Activated naive CD8-positive, alpha-beta T cell treated with anti-CD3 and anti-CD28 coated beads, Interleukin-2, amount 10 ng/mL, durations not matched to agents 7 days and 5 days (primary cell): ENCODE data around the gene LPIN2. TPM values are rescaled to one million over a fixed set of nuclear protein-coding genes. Genes with fewer than 3 reads are reported as not detected.
"Not testable (repeated sequence)": the region's sequence is repeated elsewhere in the genome, so short reads cannot be mapped to it uniquely, and the experiment has no call there.

Source experiments
- ATAC-seq: fragments of 150-1000 bp; cut with Tn5 transposase; one replicate; pipeline ENCODE4 v1.10.0; 2021; ENCODE audit warnings: low read depth, moderate library complexity
- POLR2A ChIA-PET: fragments of 350-600 bp; sonication (Branson Sonifier 250); formaldehyde crosslinking; loops from one replicate; lab custom pipeline; 2021; ENCODE audit warnings: antibody characterized with exemption; lab: Charles Lee
- DNase-seq: peaks from one replicate; pipeline ENCODE4 v3.0.0; 2021
- H3K27ac Mint-ChIP-seq: one replicate; pipeline ENCODE4 v1.8.0; 2022; ENCODE audit warnings: mild to moderate bottlenecking, mixed read lengths
- H3K27me3 Mint-ChIP-seq: one replicate; pipeline ENCODE4 v1.8.0; 2022; ENCODE audit warnings: mild to moderate bottlenecking, moderate library complexity, mixed read lengths
- H3K36me3 Mint-ChIP-seq: one replicate; pipeline ENCODE4 v1.8.0; 2021; ENCODE audit warnings: mild to moderate bottlenecking, mixed read lengths
- H3K4me1 Mint-ChIP-seq: one replicate; pipeline ENCODE4 v1.8.0; 2021; ENCODE audit warnings: mixed read lengths
- H3K4me3 Mint-ChIP-seq: one replicate; pipeline ENCODE4 v1.8.0; 2022; ENCODE audit warnings: mild to moderate bottlenecking, moderate library complexity, mixed read lengths
- H3K9me3 Mint-ChIP-seq: one replicate; pipeline ENCODE4 v1.8.0; 2021; ENCODE audit warnings: mixed read lengths
- total RNA-seq, 2 experiments: library from RNA; stranded (reverse); gene quantifications; one replicate each; pipeline ENCODE4 v1.2.3, GENCODE V29; 2021

LPIN2 gene
- total RNA-seq, 2 experiments from 2014 or later = 91.0 to 93.9 TPM

- DNase-seq (peak; percentile 69), ATAC-seq (peak; percentile 19)
- POLR2A ChIA-PET = interaction anchor here (0.7 to 2.2 kb wide), 6 partner anchors 13 to 49 kb away, joined by 3 to 15 read pairs (median 4); no protein-coding TSS in a partner anchor
- peaks cover 60% of the 10 kb centered on the region for H3K4me1 Mint-ChIP-seq
- peak overlapping the region; percentile 91 for H3K27ac Mint-ChIP-seq
- no peaks in the 10 kb centered on the region for H3K27me3 Mint-ChIP-seq
- H3K9me3 Mint-ChIP-seq = no peaks in the 10 kb centered on the region
- H3K36me3 Mint-ChIP-seq = peaks cover 25% of the 10 kb centered on the region
- H3K4me3 Mint-ChIP-seq = peak overlapping the region; percentile 97
Measured at GRCh38 chr18:3012136-3013023, 564 bp downstream of the LPIN2 start.

GRCh38 chr18:3010086-3010485 lies 2.9 kb downstream of the LPIN2 start:
- DNase-seq (no peak), ATAC-seq (no peak)
- H3K27ac Mint-ChIP-seq = peak overlapping the region; percentile 12
- peaks cover 36% of the 10 kb centered on the region for H3K36me3 Mint-ChIP-seq
- no peaks in the 10 kb centered on the region for H3K9me3 Mint-ChIP-seq
- H3K27me3 Mint-ChIP-seq = no peaks in the 10 kb centered on the region
- peak overlapping the region; percentile 11 for H3K4me3 Mint-ChIP-seq
- POLR2A ChIA-PET = interaction anchor here (1.0 to 1.3 kb wide), 3 partner anchors 9 to 52 kb away, joined by 4 to 5 read pairs (median 5); no protein-coding TSS in a partner anchor
- H3K4me1 Mint-ChIP-seq = peaks cover 43% of the 10 kb centered on the region

- Mint-ChIP-seq H3K4me3 (no peak overlapping the region), H3K4me1 (peaks cover 42% of the 10 kb centered on the region), H3K36me3 (peaks cover 47% of the 10 kb centered on the region), H3K27ac (no peak overlapping the region), H3K27me3 (no peaks in the 10 kb centered on the region), H3K9me3 (no peaks in the 10 kb centered on the region)
- ATAC-seq (no peak), DNase-seq (no peak)
- POLR2A ChIA-PET = no interaction called here
Measured at GRCh38 chr18:3008541-3008940, 4.4 kb downstream of the LPIN2 start.

GRCh38 chr18:3007491-3007890 lies 5.5 kb downstream of the LPIN2 start:
- H3K4me3 Mint-ChIP-seq = no peak overlapping the region
- no peak for ATAC-seq
- no peaks in the 10 kb centered on the region for H3K9me3 Mint-ChIP-seq
- H3K27ac Mint-ChIP-seq = no peak overlapping the region
- H3K27me3 Mint-ChIP-seq = no peaks in the 10 kb centered on the region
- no peak for DNase-seq
- H3K36me3 Mint-ChIP-seq = peaks cover 54% of the 10 kb centered on the region
- peaks cover 44% of the 10 kb centered on the region for H3K4me1 Mint-ChIP-seq
- POLR2A ChIA-PET = no interaction called here

- Mint-ChIP-seq H3K4me1 (peaks cover 33% of the 10 kb centered on the region), H3K27ac (no peak overlapping the region), H3K36me3 (peaks cover 56% of the 10 kb centered on the region), H3K9me3 (no peaks in the 10 kb centered on the region), H3K4me3 (no peak overlapping the region), H3K27me3 (no peaks in the 10 kb centered on the region)
- ATAC-seq (no peak), DNase-seq (no peak)
- POLR2A ChIA-PET = interaction anchor here (0.6 kb wide), 1 partner anchor 10 kb away, joined by 3 read pairs; no protein-coding TSS in a partner anchor
Measured at GRCh38 chr18:3005462-3005861, 7.5 kb downstream of the LPIN2 start.

- not testable (repeated sequence) for H3K27me3 Mint-ChIP-seq, H3K9me3 Mint-ChIP-seq, DNase-seq, H3K27ac Mint-ChIP-seq, ATAC-seq, H3K4me3 Mint-ChIP-seq
- peaks cover 56% of the 10 kb centered on the region for H3K36me3 Mint-ChIP-seq
- H3K4me1 Mint-ChIP-seq = peaks cover 32% of the 10 kb centered on the region
- POLR2A ChIA-PET = interaction anchor here (0.5 kb wide), 1 partner anchor 74 kb away, joined by 5 read pairs; no protein-coding TSS in a partner anchor
Measured at GRCh38 chr18:3003766-3004165, 9.2 kb downstream of the LPIN2 start.

- DNase-seq (no peak), ATAC-seq (no peak)
- H3K27me3 Mint-ChIP-seq = no peaks in the 10 kb centered on the region
- H3K9me3 Mint-ChIP-seq = no peaks in the 10 kb centered on the region
- peaks cover 35% of the 10 kb centered on the region for H3K4me1 Mint-ChIP-seq
- H3K36me3 Mint-ChIP-seq = peaks cover 52% of the 10 kb centered on the region
- H3K4me3 Mint-ChIP-seq = no peak overlapping the region
- POLR2A ChIA-PET = interaction anchor here (0.9 kb wide), 1 partner anchor 23 kb away, joined by 4 read pairs; no protein-coding TSS in a partner anchor
- H3K27ac Mint-ChIP-seq = no peak overlapping the region
Measured at GRCh38 chr18:3002732-3003131, 10.2 kb downstream of the LPIN2 start.

GRCh38 chr18:2998644-2999043 lies 14.3 kb downstream of the LPIN2 start:
- no peak for ATAC-seq
- Mint-ChIP-seq H3K36me3 (peaks cover 27% of the 10 kb centered on the region), H3K4me3 (peak overlapping the region; percentile 11), H3K27me3 (no peaks in the 10 kb centered on the region), H3K4me1 (peaks cover 53% of the 10 kb centered on the region), H3K9me3 (no peaks in the 10 kb centered on the region), H3K27ac (peak overlapping the region; percentile 82)
- POLR2A ChIA-PET = interaction anchor here (0.7 to 2.4 kb wide), 5 partner anchors 12 to 250 kb away, joined by 3 to 9 read pairs (median 6); no protein-coding TSS in a partner anchor
- DNase-seq = no peak

- Mint-ChIP-seq H3K9me3 (no peaks in the 10 kb centered on the region), H3K4me1 (peaks cover 58% of the 10 kb centered on the region), H3K27ac (peak overlapping the region; percentile 82), H3K36me3 (peaks cover 24% of the 10 kb centered on the region), H3K4me3 (peak overlapping the region; percentile 11), H3K27me3 (no peaks in the 10 kb centered on the region)
- POLR2A ChIA-PET = interaction anchor here (0.9 to 2.4 kb wide), 4 partner anchors 12 to 248 kb away, joined by 3 to 9 read pairs (median 6); no protein-coding TSS in a partner anchor
- ATAC-seq (no peak), DNase-seq (no peak)
Measured at GRCh38 chr18:2997846-2998564, 14.9 kb downstream of the LPIN2 start.

- H3K4me1 Mint-ChIP-seq = peaks cover 57% of the 10 kb centered on the region
- POLR2A ChIA-PET = interaction anchor here (0.9 to 2.4 kb wide), 3 partner anchors 13 to 249 kb away, joined by 3 to 9 read pairs (median 5); no protein-coding TSS in a partner anchor
- no peak overlapping the region for H3K4me3 Mint-ChIP-seq
- no peak for DNase-seq
- ATAC-seq = no peak
- no peaks in the 10 kb centered on the region for H3K27me3 Mint-ChIP-seq
- H3K9me3 Mint-ChIP-seq = no peaks in the 10 kb centered on the region
- no peak overlapping the region for H3K27ac Mint-ChIP-seq
- H3K36me3 Mint-ChIP-seq = peaks cover 21% of the 10 kb centered on the region
Measured at GRCh38 chr18:2997429-2997828, 15.5 kb downstream of the LPIN2 start.

- Mint-ChIP-seq H3K27me3 (no peaks in the 10 kb centered on the region), H3K27ac (peak overlapping the region; percentile 75), H3K36me3 (peaks cover 20% of the 10 kb centered on the region), H3K9me3 (peaks cover 4% of the 10 kb centered on the region), H3K4me1 (peaks cover 57% of the 10 kb centered on the region), H3K4me3 (peak overlapping the region; percentile 52)
- DNase-seq (peak; percentile 73), ATAC-seq (peak; percentile 81)
- POLR2A ChIA-PET = interaction anchor here (0.6 to 4.8 kb wide), 6 partner anchors 9 to 252 kb away, joined by 3 to 39 read pairs (median 6); partner anchors contain the start of genes LPIN2 and MYL12A
Measured at GRCh38 chr18:2994603-2995432, 18.1 kb downstream of the LPIN2 start.

GRCh38 chr18:2994020-2994589 lies 18.8 kb downstream of the LPIN2 start:
- no peak for ATAC-seq
- Mint-ChIP-seq H3K36me3 (peaks cover 26% of the 10 kb centered on the region), H3K27me3 (no peaks in the 10 kb centered on the region), H3K27ac (peak overlapping the region; percentile 66), H3K4me3 (peak overlapping the region; percentile 55), H3K9me3 (peaks cover 4% of the 10 kb centered on the region), H3K4me1 (peaks cover 54% of the 10 kb centered on the region)
- DNase-seq = no peak
- POLR2A ChIA-PET = interaction anchor here (1.0 to 4.8 kb wide), 6 partner anchors 8 to 253 kb away, joined by 3 to 39 read pairs (median 6); partner anchors contain the start of genes LPIN2 and MYL12A
